ENCODE data around the gene CCDC191. TPM values are rescaled to one million over a fixed set of nuclear protein-coding genes. Genes with fewer than 3 reads are reported as not detected.

CCDC191 gene
- total RNA-seq, 1 donor from 2014 or later: 0.21 TPM

- H3K4me1 ChIP-seq: peaks cover 0 to 12% of the 10 kb centered on the region in 2 donors
- DNase-seq (ENCODE audit: low spot score in 2 of 2): no peak
- H3K27ac ChIP-seq: no peak overlapping the region
- intact Hi-C loops (cut with DNase I): no loop called here
- peaks cover 22 to 39% of the 10 kb centered on the region in 2 donors for H3K36me3 ChIP-seq
- H3K27me3 ChIP-seq: no peaks in the 10 kb centered on the region
- no peaks in the 10 kb centered on the region for H3K9me3 ChIP-seq
- no peak overlapping the region for H3K4me3 ChIP-seq
- TF ChIP-seq, protein P1, sequence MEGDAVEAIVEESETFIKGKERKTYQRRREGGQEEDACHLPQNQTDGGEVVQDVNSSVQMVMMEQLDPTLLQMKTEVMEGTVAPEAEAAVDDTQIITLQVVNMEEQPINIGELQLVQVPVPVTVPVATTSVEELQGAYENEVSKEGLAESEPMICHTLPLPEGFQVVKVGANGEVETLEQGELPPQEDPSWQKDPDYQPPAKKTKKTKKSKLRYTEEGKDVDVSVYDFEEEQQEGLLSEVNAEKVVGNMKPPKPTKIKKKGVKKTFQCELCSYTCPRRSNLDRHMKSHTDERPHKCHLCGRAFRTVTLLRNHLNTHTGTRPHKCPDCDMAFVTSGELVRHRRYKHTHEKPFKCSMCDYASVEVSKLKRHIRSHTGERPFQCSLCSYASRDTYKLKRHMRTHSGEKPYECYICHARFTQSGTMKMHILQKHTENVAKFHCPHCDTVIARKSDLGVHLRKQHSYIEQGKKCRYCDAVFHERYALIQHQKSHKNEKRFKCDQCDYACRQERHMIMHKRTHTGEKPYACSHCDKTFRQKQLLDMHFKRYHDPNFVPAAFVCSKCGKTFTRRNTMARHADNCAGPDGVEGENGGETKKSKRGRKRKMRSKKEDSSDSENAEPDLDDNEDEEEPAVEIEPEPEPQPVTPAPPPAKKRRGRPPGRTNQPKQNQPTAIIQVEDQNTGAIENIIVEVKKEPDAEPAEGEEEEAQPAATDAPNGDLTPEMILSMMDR (IDR thresholded peaks at IDR 0.05): no peak
Observed at GRCh38 chr3:114076711-114077110, 20.4 kb upstream of the CCDC191 start.

- H3K4me3 ChIP-seq: no peak overlapping the region
- no peaks in the 10 kb centered on the region for H3K27me3 ChIP-seq
- intact Hi-C loops (cut with DNase I): no loop called here
- TF ChIP-seq, protein P1 (IDR thresholded peaks at IDR 0.05): no peak
- no peak overlapping the region for H3K27ac ChIP-seq
- no peaks in the 10 kb centered on the region for H3K4me1 ChIP-seq
- no peaks in the 10 kb centered on the region for H3K9me3 ChIP-seq
- peaks cover 30 to 54% of the 10 kb centered on the region in 2 donors for H3K36me3 ChIP-seq
- no peak for DNase-seq (ENCODE audit: low spot score in 2 of 2)
Observed at GRCh38 chr3:114071786-114072185, 15.5 kb upstream of the CCDC191 start.

DNA sequence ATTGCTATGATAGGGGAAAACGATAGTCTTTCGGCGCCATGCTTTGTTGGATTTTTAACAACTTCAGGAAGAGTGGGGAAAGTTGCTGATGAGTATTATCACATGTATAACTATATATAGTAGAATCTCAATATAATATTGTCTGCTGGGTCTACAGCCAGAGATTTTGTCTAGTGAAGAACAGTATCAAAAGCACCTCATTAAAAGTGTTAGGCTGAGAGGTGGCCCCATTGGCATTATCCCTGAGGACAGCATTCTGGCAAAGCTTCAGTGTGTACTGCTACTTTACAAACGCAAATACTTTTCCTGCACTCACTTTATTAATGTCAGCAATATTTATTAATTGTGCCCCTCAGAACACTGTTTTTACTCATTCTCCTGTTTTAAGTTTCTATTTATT lies 12.0 kb upstream of the CCDC191 start:
- no peak overlapping the region for H3K4me3 ChIP-seq
- no peak overlapping the region for H3K27ac ChIP-seq
- H3K9me3 ChIP-seq: no peaks in the 10 kb centered on the region
- TF ChIP-seq, protein P1 (IDR thresholded peaks at IDR 0.05): no peak
- no peak for DNase-seq (ENCODE audit: low spot score in 2 of 2)
- intact Hi-C loops (cut with DNase I): no loop called here
- H3K27me3 ChIP-seq: no peaks in the 10 kb centered on the region
- peaks cover 17 to 38% of the 10 kb centered on the region in 2 donors for H3K36me3 ChIP-seq
- peaks cover 0 to 4% of the 10 kb centered on the region in 2 donors for H3K4me1 ChIP-seq

DNA sequence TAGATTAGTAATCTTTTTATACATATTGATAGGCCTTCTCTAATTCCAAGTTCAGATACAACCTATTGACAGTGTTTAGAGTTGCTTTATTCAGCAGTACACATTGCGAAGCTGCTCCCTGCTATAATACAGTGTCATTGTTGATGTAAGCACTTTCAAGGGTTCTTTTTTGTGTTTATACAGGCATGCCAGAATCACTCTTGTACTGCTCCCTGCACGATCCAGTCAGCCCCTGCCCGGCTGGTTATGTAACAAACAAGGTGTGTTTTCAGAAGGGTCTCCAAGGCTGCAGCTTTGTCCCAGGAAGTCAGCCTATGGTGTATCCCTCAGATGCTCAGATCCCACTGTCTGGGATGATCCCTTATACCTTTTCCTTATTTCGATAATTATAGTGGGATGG lies 11.5 kb upstream of the CCDC191 start:
- intact Hi-C loops (cut with DNase I): no loop called here
- TF ChIP-seq, protein P1 (IDR thresholded peaks at IDR 0.05): no peak
- Histone ChIP-seq H3K36me3 (peaks cover 17 to 32% of the 10 kb centered on the region in 2 donors), H3K4me3 (no peak overlapping the region), H3K27me3 (no peaks in the 10 kb centered on the region), H3K27ac (no peak overlapping the region), H3K9me3 (no peaks in the 10 kb centered on the region), H3K4me1 (peaks cover 0 to 4% of the 10 kb centered on the region in 2 donors)
- DNase-seq (ENCODE audit: low spot score in 2 of 2): no peak

DNA sequence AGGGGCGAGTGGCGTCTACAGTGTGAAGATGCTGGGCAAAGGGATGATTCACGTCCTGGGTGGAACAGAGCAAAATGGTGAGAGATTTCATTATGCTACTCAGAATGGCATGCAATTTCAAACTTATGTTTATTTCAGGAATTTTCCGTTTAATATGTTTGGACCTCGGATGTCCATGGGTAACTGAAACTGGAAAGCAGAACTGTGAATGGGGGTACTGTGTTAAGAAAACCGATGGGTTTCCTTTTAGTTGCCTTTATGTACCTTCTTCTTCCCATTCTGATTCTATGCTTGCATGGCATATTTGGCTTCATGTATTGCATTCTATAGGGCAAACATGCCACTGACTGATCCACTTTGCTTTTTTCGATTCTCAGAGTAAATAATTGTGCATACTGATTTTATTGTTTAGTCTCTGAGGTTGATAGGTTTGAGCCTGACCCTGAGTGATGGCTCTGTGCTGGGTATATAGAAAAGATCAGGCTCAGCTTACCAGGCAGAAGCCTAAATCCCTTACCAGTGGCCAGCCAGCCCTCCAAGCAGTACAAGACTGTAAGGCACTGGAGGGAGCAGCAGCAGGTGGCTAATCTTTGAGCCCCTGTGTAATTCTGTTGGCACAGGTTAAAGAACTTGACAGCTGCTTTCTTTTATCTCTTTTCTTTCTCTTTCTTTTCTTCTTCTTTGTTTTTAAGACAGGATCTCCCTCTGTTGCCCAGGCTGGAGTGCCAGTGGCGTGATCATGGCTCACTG lies 4.8 kb upstream of the CCDC191 start:
- no peaks in the 10 kb centered on the region for H3K27me3 ChIP-seq
- H3K9me3 ChIP-seq: no peaks in the 10 kb centered on the region
- H3K27ac ChIP-seq: no peak overlapping the region
- no peak for DNase-seq (ENCODE audit: low spot score in 2 of 2)
- H3K4me1 ChIP-seq: peaks cover 5 to 9% of the 10 kb centered on the region in 2 donors
- H3K36me3 ChIP-seq: no peaks in the 10 kb centered on the region
- no peak overlapping the region for H3K4me3 ChIP-seq
- intact Hi-C loops (cut with DNase I): no loop called here
- TF ChIP-seq, protein P1 (IDR thresholded peaks at IDR 0.05): no peak
